Lower leg skin (tissue), 4 donors: ENCODE data around the gene ZNF74. TPM values are rescaled to one million over a fixed set of nuclear protein-coding genes. Genes with fewer than 3 reads are reported as not detected.
A peak's percentile ranks its signal among the peaks of the same experiment; 100 is the strongest.

ENCODE experiments used
- DNase-seq, 2 donors: peaks; one replicate each; pipeline ENCODE4 v3.0.0-alpha.2; 2019; ENCODE audit warnings: low spot score in 2 of 2
- H3K4me3 ChIP-seq: fragments of 200-600 bp; sonication (generic); 2 replicates; pipeline ENCODE4 v1.5.1; 2017; ENCODE audit warnings: mild to moderate bottlenecking, low read depth; ENCODE audit not compliant: poor library complexity, severe bottlenecking
- POLR2A ChIP-seq, 2 donors: fragments of 450-650 bp; IDR thresholded peaks; one replicate each; pipeline ENCODE4 v1.6.1; 2016 to 2017; ENCODE audit warnings: antibody characterized with exemption in 2 of 2, mild to moderate bottlenecking in 1 of 2, moderate library complexity in 1 of 2
- WGBS, 2 donors: methylation state at CpG; one replicate each; pipeline ENCODE4 v1.1.5; 2018; 5-methylcytosine and 5-hydroxymethylcytosine counted together
- intact Hi-C: fragments of 100-400 bp; cut with DNase I; formaldehyde crosslinking; loops from one replicate; pipeline ENCODE4 v1.15.0; 2023; ENCODE audit warnings: low total_unique reads
- total RNA-seq, 4 donors: library from RNA; depleted of rRNA; stranded (reverse); fragments of >200 nt; gene quantifications; one replicate each; pipeline ENCODE4 v1.1.0, GENCODE V29; 2016
- TF ChIP-seq, protein P1 (sequence below), 3 donors: fragments of 450-650 bp; IDR thresholded peaks; one replicate each; pipeline ENCODE4 v1.5.1; 2016; ENCODE audit warnings: antibody characterized with exemption in 3 of 3, mild to moderate bottlenecking in 3 of 3, moderate library complexity in 2 of 3

Gene ZNF74
- total RNA-seq, 4 donors from 2014 or later, result 11.3 to 13.2 (median 11.5) TPM

DNA sequence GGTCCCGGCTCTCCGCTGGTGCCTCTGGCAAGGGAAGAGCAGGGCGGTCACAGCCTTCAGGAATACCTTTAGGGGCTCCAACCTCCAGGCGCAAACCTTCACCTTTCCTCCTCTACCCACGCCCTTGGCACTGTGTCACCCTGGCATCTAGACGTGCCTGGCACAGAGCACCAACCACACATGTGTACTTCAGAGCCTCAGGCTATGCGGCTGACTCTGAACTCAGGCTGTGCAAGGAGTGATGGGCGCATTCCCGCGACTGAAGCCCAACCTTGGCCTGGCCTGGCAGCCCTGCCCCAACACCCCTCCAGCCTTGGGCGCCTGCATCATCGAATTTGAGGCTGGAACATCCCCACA is 32.3 kb downstream of the ZNF74 start:
- intact Hi-C loops, result no loop called here
- no peak for DNase-seq
- no peak overlapping the region for H3K4me3 ChIP-seq
- WGBS, 2 donors, result 39 to 71% methylated on average over 10 to 11 of the region's 12 CpGs
- TF ChIP-seq, protein P1, sequence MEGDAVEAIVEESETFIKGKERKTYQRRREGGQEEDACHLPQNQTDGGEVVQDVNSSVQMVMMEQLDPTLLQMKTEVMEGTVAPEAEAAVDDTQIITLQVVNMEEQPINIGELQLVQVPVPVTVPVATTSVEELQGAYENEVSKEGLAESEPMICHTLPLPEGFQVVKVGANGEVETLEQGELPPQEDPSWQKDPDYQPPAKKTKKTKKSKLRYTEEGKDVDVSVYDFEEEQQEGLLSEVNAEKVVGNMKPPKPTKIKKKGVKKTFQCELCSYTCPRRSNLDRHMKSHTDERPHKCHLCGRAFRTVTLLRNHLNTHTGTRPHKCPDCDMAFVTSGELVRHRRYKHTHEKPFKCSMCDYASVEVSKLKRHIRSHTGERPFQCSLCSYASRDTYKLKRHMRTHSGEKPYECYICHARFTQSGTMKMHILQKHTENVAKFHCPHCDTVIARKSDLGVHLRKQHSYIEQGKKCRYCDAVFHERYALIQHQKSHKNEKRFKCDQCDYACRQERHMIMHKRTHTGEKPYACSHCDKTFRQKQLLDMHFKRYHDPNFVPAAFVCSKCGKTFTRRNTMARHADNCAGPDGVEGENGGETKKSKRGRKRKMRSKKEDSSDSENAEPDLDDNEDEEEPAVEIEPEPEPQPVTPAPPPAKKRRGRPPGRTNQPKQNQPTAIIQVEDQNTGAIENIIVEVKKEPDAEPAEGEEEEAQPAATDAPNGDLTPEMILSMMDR (IDR thresholded peaks at IDR 0.05), result no peak
- no peak for TF ChIP-seq POLR2A (IDR thresholded peaks at IDR 0.05)

DNA sequence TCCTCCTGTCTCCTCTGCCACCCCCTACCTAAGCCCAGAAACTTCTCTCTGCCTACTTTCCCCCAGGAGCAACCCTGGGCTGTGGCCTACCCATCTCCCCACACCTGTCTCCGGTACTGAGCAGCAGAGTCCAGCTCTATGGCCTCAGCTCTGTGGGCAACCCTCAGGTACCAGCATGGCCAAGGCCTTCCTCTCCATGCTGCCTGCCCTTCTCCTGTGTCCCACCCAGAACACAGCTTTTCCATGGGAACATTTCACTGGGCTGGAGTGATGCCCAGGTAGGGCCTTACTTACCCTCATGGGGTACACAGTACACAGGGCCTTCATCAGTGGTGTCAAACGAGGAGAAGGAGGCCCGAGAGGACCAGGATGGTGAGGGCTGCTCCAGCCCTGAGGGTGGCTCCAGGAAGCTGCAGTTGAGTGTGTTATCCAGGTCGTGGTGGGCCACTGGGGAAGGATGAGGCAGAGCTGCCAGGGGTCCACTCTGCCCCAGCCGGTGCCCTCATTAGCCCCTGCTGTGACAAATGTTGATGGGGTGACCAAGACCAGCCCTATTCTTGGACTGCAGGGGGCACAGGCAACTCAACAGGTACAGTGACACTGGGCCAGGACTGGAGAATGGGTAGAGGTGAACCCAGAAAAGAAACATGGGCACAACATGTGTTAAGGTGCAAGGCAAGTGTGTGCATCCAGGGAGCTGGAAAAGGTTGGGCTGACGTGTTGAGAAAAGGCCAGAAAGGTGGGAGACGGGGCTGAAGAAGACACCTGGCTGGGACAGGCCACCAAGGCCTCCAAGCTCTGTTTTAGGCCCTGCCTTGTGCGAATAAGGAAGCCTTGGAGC is 33.4 kb downstream of the ZNF74 start:
- no peak for TF ChIP-seq POLR2A (IDR thresholded peaks at IDR 0.05)
- TF ChIP-seq, protein P1 (IDR thresholded peaks at IDR 0.05), result no peak
- intact Hi-C loops, result no loop called here
- 95% methylated on average over 8 of the region's 8 CpGs for whole genome bisulfite sequencing, 2 donors
- DNase-seq, result no peak
- no peak overlapping the region for H3K4me3 ChIP-seq

DNA sequence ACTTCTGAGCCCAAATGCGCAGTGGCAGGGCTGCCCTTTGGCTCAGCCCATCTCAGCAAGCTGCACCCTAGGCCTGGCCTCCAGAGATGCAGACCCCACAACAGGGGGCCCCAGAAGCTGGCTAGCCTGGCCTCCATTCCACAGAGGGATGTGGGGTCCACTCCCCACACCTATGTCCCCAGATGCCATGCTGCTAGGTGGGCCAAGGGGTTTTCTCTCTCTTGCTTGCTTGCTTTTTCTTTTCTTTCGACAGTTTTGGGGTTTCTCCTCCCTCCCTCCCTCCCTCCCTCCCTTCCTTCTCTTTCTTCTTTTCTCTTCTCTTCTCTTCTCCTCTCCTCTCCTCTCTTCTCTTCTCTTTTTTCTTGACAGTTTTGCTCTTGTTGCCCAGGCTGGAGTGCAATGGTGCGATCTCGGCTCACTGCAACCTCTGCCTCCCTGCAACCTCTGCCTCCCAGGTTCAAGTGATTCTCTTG is 34.0 kb downstream of the ZNF74 start:
- WGBS, 2 donors, result 95 to 99% methylated on average over 4 of the region's 4 CpGs
- no peak for TF ChIP-seq POLR2A (IDR thresholded peaks at IDR 0.05)
- TF ChIP-seq, protein P1 (IDR thresholded peaks at IDR 0.05), result no peak
- no peak overlapping the region for H3K4me3 ChIP-seq
- intact Hi-C loops, result no loop called here
- no peak for DNase-seq

GRCh38 chr22:20428496-20429253 is 34.7 kb downstream of the ZNF74 start:
- WGBS, 2 donors, result 66 to 69% methylated on average over 23 of the region's 23 CpGs
- intact Hi-C loops, result no loop called here
- TF ChIP-seq POLR2A (IDR thresholded peaks at IDR 0.05), result no peak
- TF ChIP-seq, protein P1 (IDR thresholded peaks at IDR 0.05), result no peak
- no peak overlapping the region for H3K4me3 ChIP-seq
- DNase-seq, result peak in 1 of 2 donors; percentile 82

GRCh38 chr22:20429254-20430100 is 35.5 kb downstream of the ZNF74 start:
- H3K4me3 ChIP-seq, result peak overlapping the region; percentile 1
- intact Hi-C loops, result no loop called here
- peak in 1 of 2 donors; percentile 91 for DNase-seq
- TF ChIP-seq, protein P1 (IDR thresholded peaks at IDR 0.05), result no peak
- TF ChIP-seq POLR2A (IDR thresholded peaks at IDR 0.05), result no peak
- 37 to 61% methylated on average over 55 to 60 of the region's 75 CpGs for WGBS, 2 donors
